Lower leg skin (tissue), 3 donors: ENCODE data around the gene FMOD.

Experiments used
- CTCF ChIP-seq, 3 donors: fragments of 450-650 bp; IDR thresholded peaks; one replicate each; pipeline ENCODE4 v1.5.1; 2016; ENCODE audit warnings: antibody characterized with exemption in 3 of 3, mild to moderate bottlenecking in 3 of 3, moderate library complexity in 2 of 3
- POLR2A ChIP-seq, 2 donors: fragments of 450-650 bp; IDR thresholded peaks; one replicate each; pipeline ENCODE4 v1.6.1; 2016 to 2017; ENCODE audit warnings: antibody characterized with exemption in 2 of 2, mild to moderate bottlenecking in 1 of 2, moderate library complexity in 1 of 2

- TF ChIP-seq POLR2A (IDR thresholded peaks at IDR 0.05) (no peak), CTCF (IDR thresholded peaks at IDR 0.05) (no peak)
Measured at GRCh38 chr1:203324105-203325025, 26.6 kb downstream of the FMOD start.
